HEK293 (cell line): ENCODE results near the gene IFNA5.
A peak's percentile ranks its signal among the peaks of the same experiment; 100 is the strongest.

ENCODE experiments used
- CTCF ChIA-PET: fragments of 350-600 bp; formaldehyde crosslinking; extraction: SDS; loops from one replicate; lab custom pipeline; 2021; ENCODE audit warnings: antibody characterized with exemption; lab: Yijun Ruan, JAX
- POLR2A ChIA-PET: fragments of 300-600 bp; formaldehyde crosslinking; extraction: SDS; loops from one replicate; lab custom pipeline; 2020; ENCODE audit warnings: antibody characterized with exemption, inconsistent platforms; lab: Yijun Ruan, JAX
- H3K27ac ChIP-seq: fragments of 200-500 bp; sonication (Bioruptor generic); 2 replicates; pipeline ENCODE4 v1.5.1; 2014; ENCODE audit warnings: low read depth, low read length, control low read depth, inconsistent platforms; ENCODE audit errors: extremely low read depth
- H3K36me3 ChIP-seq, 2 experiments: fragments of 200-500 bp in 1 of 2; sonication (Bioruptor generic) in 1 of 2; 1 replicate in 1 of 2; 2 replicates in 1 of 2; pipeline ENCODE4 v1.5.1; 2014 to 2017; ENCODE audit warnings: inconsistent platforms in 2 of 2, low read length in 2 of 2; ENCODE audit not compliant: control insufficient read depth in 2 of 2, insufficient read depth in 1 of 2
- H3K4me1 ChIP-seq: fragments of 200-500 bp; sonication (Bioruptor generic); 2 replicates; pipeline ENCODE4 v1.5.1; 2014; ENCODE audit warnings: mild to moderate bottlenecking, low read length, inconsistent platforms; ENCODE audit not compliant: control insufficient read depth, insufficient read depth
- H3K4me3 ChIP-seq: 2 replicates; pipeline ENCODE4 v1.5.1; 2011; ENCODE audit warnings: low read depth, mild to moderate bottlenecking, control low read depth, low read length, moderate library complexity
- H3K9me3 ChIP-seq: fragments of 200-500 bp; sonication (Bioruptor generic); 2 replicates; pipeline ENCODE4 v1.5.1; 2014; ENCODE audit warnings: low read depth, low read length, inconsistent platforms; ENCODE audit not compliant: control insufficient read depth, insufficient read depth
- BCL6B ChIP-seq: fragments of 450-650 bp; formaldehyde crosslinking; IDR thresholded peaks from 2 replicates; pipeline ENCODE4 v1.5.1; 2017; ENCODE audit warnings: missing biosample characterization, missing genetic modification characterization
- MYNN ChIP-seq: fragments of 450-650 bp; formaldehyde crosslinking; IDR thresholded peaks from 2 replicates; pipeline ENCODE4 v1.5.1; 2016; ENCODE audit warnings: missing biosample characterization, missing genetic modification characterization, borderline replicate concordance
- PRDM2 ChIP-seq: fragments of 450-650 bp; formaldehyde crosslinking; IDR thresholded peaks from 2 replicates; pipeline ENCODE4 v1.5.1; 2016; ENCODE audit warnings: missing biosample characterization, missing genetic modification characterization, borderline replicate concordance
- SETDB1 ChIP-seq: IDR thresholded peaks from one replicate; pipeline ENCODE4 v1.6.1; 2017; ENCODE audit warnings: mild to moderate bottlenecking, low read length, moderate library complexity, mixed read lengths; ENCODE audit not compliant: insufficient read length
- ZBTB17 ChIP-seq: fragments of 450-650 bp; formaldehyde crosslinking; IDR thresholded peaks from 2 replicates; pipeline ENCODE4 v1.5.1; 2016; ENCODE audit warnings: missing biosample characterization, missing genetic modification characterization
- ZBTB44 ChIP-seq: fragments of 450-650 bp; IDR thresholded peaks from 2 replicates; pipeline ENCODE4 v1.5.1; 2018; ENCODE audit warnings: missing biosample characterization, mild to moderate bottlenecking, missing genetic modification characterization
- ZNF112 ChIP-seq: fragments of 450-650 bp; formaldehyde crosslinking; IDR thresholded peaks from 2 replicates; pipeline ENCODE4 v1.5.0; 2017; ENCODE audit warnings: missing biosample characterization, missing genetic modification characterization
- ZNF157 ChIP-seq: fragments of 450-650 bp; formaldehyde crosslinking; IDR thresholded peaks from 2 replicates; pipeline ENCODE4 v1.5.1; 2016; ENCODE audit warnings: missing biosample characterization, missing genetic modification characterization
- ZNF16 ChIP-seq: fragments of 450-650 bp; formaldehyde crosslinking; IDR thresholded peaks from 2 replicates; pipeline ENCODE4 v1.5.1; 2016; ENCODE audit warnings: low read depth, missing biosample characterization, missing genetic modification characterization
- ZNF214 ChIP-seq: fragments of 450-650 bp; formaldehyde crosslinking; IDR thresholded peaks from 2 replicates; pipeline ENCODE4 v1.5.1; 2017; ENCODE audit warnings: missing biosample characterization, mild to moderate bottlenecking, missing genetic modification characterization, borderline replicate concordance
- ZNF266 ChIP-seq: fragments of 450-650 bp; formaldehyde crosslinking; IDR thresholded peaks from 2 replicates; pipeline ENCODE4 v1.5.1; 2016; ENCODE audit warnings: missing biosample characterization, missing genetic modification characterization, low read depth
- ZNF37A ChIP-seq: fragments of 450-650 bp; IDR thresholded peaks from 2 replicates; pipeline ENCODE4 v1.5.1; 2018; ENCODE audit warnings: missing biosample characterization, missing genetic modification characterization
- ZNF391 ChIP-seq: fragments of 450-650 bp; formaldehyde crosslinking; IDR thresholded peaks from 2 replicates; pipeline ENCODE4 v1.5.1; 2016; ENCODE audit warnings: low read depth, missing biosample characterization, missing genetic modification characterization, borderline replicate concordance
- ZNF423 ChIP-seq: fragments of 450-650 bp; formaldehyde crosslinking; IDR thresholded peaks from 2 replicates; pipeline ENCODE4 v1.5.1; 2016; ENCODE audit warnings: missing biosample characterization, missing genetic modification characterization
- ZNF513 ChIP-seq: fragments of 450-650 bp; IDR thresholded peaks from 2 replicates; pipeline ENCODE4 v1.5.1; 2018; ENCODE audit warnings: missing biosample characterization, missing genetic modification characterization
- ZNF776 ChIP-seq: fragments of 450-650 bp; formaldehyde crosslinking; IDR thresholded peaks from 2 replicates; pipeline ENCODE4 v1.5.0; 2017; ENCODE audit warnings: missing biosample characterization, missing genetic modification characterization, borderline replicate concordance
- ZNF843 ChIP-seq: fragments of 450-650 bp; formaldehyde crosslinking; IDR thresholded peaks from 2 replicates; pipeline ENCODE4 v1.5.1; 2016; ENCODE audit warnings: missing biosample characterization, missing genetic modification characterization
- ZSCAN16 ChIP-seq: fragments of 450-650 bp; formaldehyde crosslinking; IDR thresholded peaks from 2 replicates; pipeline ENCODE4 v1.5.1; 2016; ENCODE audit warnings: missing biosample characterization, missing genetic modification characterization

IFNA5 gene

GRCh38 chr9:21333226-21333625 lies 28.1 kb upstream of the IFNA5 start:
- peaks cover 6 to 18% of the 10 kb centered on the region in 2 experiments for H3K36me3 ChIP-seq
- no peak overlapping the region; the same call in 1 of the 2 replicates for H3K4me3 ChIP-seq
- no peak overlapping the region for H3K27ac ChIP-seq
- POLR2A ChIA-PET: interaction anchor here (1.4 kb wide), 1 partner anchor 12 kb away, joined by 3 read pairs; no protein-coding TSS in a partner anchor
- TF ChIP-seq SETDB1: peak; percentile 22
- TF ChIP-seq ZNF112 (tag by site-specific recombination): no peak
- TF ChIP-seq, all 188 proteins: peak for 1
- CTCF ChIA-PET: interaction anchor here (1.1 to 4.4 kb wide), 7 partner anchors 9 to 133 kb away, joined by 3 to 19 read pairs (median 4); no protein-coding TSS in a partner anchor
- Histone ChIP-seq H3K4me1 (peaks cover 15% of the 10 kb centered on the region), H3K9me3 (no peaks in the 10 kb centered on the region)

GRCh38 chr9:21331676-21332402 lies 26.7 kb upstream of the IFNA5 start:
- peaks cover 6 to 18% of the 10 kb centered on the region in 2 experiments for H3K36me3 ChIP-seq
- POLR2A ChIA-PET: no interaction called here
- H3K4me1 ChIP-seq: peaks cover 15% of the 10 kb centered on the region
- no peak overlapping the region for H3K4me3 ChIP-seq
- no peak for TF ChIP-seq ZNF37A (tag by site-specific recombination)
- no peak for TF ChIP-seq ZNF266 (tag by site-specific recombination)
- no peak for TF ChIP-seq BCL6B
- TF ChIP-seq ZNF391: no peak
- TF ChIP-seq ZNF776 (tag by site-specific recombination): no peak
- TF ChIP-seq PRDM2 (tag by site-specific recombination): no peak
- TF ChIP-seq MYNN (tag by site-specific recombination): no peak
- no peak for TF ChIP-seq ZBTB17 (tag by site-specific recombination)
- no peak for TF ChIP-seq ZBTB44 (tag by site-specific recombination)
- no peak for TF ChIP-seq ZNF157 (tag by site-specific recombination)
- TF ChIP-seq ZNF843 (tag by site-specific recombination): no peak
- no peak for TF ChIP-seq ZNF16
- TF ChIP-seq ZNF214: no peak
- no peak for TF ChIP-seq ZSCAN16 (tag by site-specific recombination)
- no peak for TF ChIP-seq ZNF423
- no peak for TF ChIP-seq ZNF513 (tag by site-specific recombination)
- TF ChIP-seq, all 188 proteins: peak for 0
- CTCF ChIA-PET: interaction anchor here (0.7 to 4.4 kb wide), 6 partner anchors 12 to 119 kb away, joined by 3 to 19 read pairs (median 4); no protein-coding TSS in a partner anchor
- Histone ChIP-seq H3K27ac (no peak overlapping the region), H3K9me3 (no peaks in the 10 kb centered on the region)
